ENCODE results near the gene RSBN1L. TPM values are rescaled to one million over a fixed set of nuclear protein-coding genes. Genes with fewer than 3 reads are reported as not detected.

The RSBN1L gene
- total RNA-seq, 1 donor from 2014 or later: 31.5 TPM

DNA sequence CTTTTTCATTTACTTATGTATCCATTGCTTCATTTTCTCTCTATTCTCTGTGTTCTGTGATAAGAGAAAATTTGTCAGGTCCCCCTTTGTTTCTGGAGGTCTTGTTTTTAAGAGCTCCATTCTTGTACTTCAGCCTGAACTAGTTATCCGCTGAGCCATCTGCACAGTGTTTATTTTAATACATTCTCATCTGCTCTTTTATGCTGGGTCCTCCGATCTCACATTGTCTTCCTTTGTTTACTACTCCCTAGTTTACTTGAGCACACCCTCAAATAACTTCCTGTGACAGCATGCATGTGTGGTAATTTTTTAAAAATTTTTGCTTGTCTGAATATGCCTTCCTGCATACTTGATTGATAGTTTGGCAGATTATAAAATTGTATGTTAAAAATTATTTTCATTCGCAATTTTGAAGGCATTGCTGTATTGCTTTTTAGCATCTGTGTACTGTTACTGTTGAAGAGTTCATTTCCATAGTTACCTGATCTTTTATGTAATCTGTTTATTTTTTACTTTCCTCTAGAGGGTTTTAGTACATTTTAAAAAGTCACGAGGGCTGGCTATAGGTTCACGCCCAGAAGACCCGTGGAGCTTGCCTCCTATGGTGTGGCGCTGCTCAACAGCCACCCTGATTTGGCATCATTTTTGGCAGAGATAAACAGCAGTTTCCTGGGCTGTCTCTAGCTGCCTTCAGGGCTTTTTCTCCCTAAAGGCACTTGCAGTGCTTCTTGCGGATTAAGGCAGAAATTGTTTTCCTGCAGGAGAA lies 31.9 kb downstream of the RSBN1L start:
- intact Hi-C loops (cut with micrococcal nuclease): no loop called here

DNA sequence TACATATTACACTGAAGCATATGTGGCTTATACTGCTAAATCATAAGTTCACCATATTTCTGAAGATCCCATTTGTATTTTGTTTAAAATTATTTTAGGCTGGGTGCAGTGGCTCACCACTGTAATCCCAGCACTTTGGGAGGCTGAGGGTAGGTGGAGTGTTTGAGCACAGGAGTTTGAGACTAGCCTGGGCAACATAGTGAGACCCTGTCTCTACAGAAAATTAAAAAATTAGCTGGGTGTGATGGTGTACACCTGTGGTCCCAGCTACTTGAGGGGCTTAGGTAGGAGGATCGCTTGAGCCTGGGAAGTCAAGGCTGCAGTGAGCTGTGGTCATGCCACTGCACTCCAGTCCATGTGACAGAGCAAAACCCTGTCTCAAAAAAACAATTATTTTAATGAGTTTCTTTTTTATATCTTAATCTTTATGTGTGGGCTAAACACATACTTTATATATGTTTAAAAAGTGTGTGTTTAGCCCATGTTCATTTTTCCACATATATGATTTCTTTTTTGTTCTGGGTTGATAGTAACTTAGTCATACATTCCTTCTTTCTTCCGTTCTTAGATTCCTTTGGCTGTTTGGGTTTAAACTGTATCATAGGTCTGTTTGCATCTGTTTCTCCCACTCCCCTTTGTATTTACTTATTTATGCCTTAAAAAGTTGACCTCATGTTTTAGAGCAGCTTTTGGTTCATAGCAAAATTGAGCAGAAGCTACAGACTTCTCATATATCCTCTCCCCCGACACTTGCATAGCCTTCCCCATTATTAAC lies 33.5 kb downstream of the RSBN1L start:
- intact Hi-C loops (cut with micrococcal nuclease): no loop called here

DNA sequence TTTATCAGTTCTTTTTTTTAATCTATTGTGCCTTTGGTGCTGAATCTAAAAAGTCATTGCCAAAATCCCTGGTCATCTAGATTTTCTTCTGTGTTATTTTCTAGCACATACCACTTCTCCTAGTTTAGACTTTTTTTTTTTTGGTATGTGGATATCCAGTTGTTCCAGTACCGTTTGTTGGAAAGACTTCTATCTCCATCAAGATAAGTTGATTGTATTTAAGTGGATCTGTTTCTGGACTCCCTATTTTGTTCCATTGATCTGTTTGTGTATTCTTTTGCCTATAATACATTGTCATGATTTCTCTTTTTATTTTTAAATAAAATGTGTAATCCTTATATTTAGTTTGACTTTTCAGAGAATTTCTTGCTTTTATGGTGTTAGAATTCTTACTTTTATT lies 35.5 kb downstream of the RSBN1L start:
- intact Hi-C loops (cut with micrococcal nuclease): no loop called here

GRCh38 chr7:77734659-77735421 lies 38.6 kb downstream of the RSBN1L start:
- intact Hi-C loops (cut with micrococcal nuclease): no loop called here

- intact Hi-C loops (cut with micrococcal nuclease): no loop called here
Measured at GRCh38 chr7:77735457-77735856, 39.2 kb downstream of the RSBN1L start.

DNA sequence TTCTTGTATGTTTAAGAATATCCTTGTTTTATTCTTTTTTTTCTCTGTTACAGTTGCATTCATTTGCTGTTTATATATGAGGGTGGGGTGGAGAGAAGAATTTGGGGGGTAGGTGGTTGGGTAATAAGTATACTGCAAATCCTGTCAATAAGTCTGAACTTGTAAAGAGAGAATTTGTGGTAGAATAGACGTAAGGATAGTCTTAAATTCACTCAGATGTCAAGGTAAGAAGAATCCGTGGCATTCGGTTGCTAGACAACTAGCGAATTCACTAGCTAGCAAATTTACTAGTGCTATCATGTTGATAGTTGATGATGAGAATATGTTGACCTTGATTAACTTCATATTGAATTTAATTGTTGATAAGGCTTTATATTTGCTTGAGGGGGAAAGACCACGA lies 40.7 kb downstream of the RSBN1L start:
- intact Hi-C loops (cut with micrococcal nuclease): no loop called here

GRCh38 chr7:77738382-77738781 lies 42.1 kb downstream of the RSBN1L start:
- intact Hi-C loops (cut with micrococcal nuclease): no loop called here

DNA sequence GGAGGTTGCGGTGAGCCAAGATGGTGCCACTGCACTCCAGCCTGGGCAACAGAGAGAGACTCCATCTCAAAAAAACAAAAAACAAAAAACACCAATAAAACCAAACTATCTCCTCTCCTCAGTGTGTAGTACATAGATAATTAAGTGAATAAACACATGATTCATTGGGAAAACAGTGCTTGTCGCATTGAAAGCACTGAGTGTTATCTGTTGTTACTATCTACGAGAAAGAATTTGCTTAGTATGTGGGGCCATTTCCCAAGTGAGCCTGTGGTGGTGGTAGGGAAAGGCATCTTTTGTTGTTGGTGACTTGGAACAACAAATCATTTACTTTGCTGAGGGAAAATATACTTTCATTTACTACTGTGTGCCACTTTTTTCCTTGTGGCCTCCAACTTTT lies 42.6 kb downstream of the RSBN1L start:
- intact Hi-C loops (cut with micrococcal nuclease): no loop called here

- intact Hi-C loops (cut with micrococcal nuclease): no loop called here
Measured at GRCh38 chr7:77740257-77740656, 44.0 kb downstream of the RSBN1L start.

DNA sequence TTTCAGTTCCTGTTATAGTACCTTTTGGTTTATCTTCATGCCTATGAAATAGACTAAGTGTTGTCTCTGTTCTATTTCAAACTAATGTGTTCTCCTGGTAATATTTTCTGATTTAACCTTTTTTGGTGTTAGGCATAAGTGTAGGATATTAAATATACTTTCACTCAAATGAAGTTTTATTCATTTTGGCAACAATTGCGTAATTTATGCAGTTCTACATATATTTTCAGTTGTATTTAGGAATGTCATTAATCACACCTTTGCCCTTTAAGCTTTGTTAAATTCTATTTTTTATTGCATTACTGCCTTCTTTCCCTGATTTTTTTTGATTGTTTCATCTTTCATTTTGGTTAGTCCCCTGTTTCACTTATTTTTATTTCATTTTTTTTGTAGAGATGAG lies 47.3 kb downstream of the RSBN1L start:
- intact Hi-C loops (cut with micrococcal nuclease): no loop called here

GRCh38 chr7:77745746-77746145 lies 49.5 kb downstream of the RSBN1L start:
- intact Hi-C loops (cut with micrococcal nuclease): no loop called here

GRCh38 chr7:77746164-77746823 lies 50.0 kb downstream of the RSBN1L start:
- intact Hi-C loops (cut with micrococcal nuclease): no loop called here

DNA sequence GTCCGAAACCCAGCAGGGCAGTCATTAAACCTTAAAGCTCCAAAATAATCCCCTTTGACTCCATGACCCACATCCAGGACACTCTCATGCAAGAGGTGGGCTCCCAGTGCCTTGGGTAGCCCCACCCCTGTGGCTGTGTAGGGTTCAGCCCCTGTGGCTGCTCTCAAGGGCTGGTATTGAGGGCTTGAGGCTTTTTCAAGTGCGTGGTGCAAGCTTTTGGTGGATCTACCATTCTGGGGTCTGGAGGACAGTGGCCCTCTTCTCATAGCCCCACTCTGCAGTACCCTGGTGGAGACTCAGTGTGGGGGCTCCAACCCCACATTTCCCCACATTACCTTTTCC lies 50.5 kb downstream of the RSBN1L start:
- intact Hi-C loops (cut with micrococcal nuclease): no loop called here

DNA sequence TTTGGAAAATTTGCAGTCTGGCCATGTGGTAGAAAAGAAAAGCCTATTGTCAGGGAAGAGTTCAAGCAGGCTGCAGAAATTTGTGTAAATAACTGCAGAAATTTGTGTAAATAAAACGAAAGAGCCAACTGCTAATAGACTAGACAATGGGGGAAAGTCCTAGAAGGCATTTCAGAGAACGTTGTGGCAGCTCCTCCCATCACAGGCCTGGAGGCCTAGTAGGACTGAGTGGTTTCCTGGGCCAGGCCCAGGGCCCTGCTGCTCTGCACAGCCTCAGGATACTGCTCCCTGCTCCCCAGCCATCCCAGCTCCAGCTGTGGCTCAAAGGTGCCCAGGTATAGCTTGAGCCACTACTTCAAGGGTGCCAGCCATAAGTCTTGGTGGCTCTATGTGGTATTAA lies 50.9 kb downstream of the RSBN1L start:
- intact Hi-C loops (cut with micrococcal nuclease): no loop called here

DNA sequence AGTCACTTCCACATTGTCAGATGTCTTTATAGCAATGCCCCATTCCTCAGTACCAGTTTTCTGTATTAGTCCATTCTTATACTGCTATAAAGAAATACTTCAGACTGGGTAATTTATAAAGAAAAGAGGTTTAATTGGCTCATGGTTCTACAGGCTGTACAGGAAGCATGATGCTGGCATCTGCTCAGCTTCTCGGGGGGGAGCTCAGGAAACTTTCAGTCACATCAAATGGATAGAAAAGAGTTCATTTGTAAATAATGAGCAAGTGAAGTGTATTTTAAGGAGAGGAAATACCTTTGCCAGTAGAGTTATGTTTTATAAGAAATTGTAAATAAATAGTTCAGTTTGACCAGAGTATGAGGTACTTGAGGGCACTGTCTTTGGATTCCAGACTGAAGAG lies 51.5 kb downstream of the RSBN1L start:
- intact Hi-C loops (cut with micrococcal nuclease): no loop called here

- intact Hi-C loops (cut with micrococcal nuclease): no loop called here
Measured at GRCh38 chr7:77752016-77752415, 55.8 kb downstream of the RSBN1L start.

- intact Hi-C loops (cut with micrococcal nuclease): no loop called here
Measured at GRCh38 chr7:77753173-77753572, 56.9 kb downstream of the RSBN1L start.

GRCh38 chr7:77757589-77757988 lies 61.3 kb downstream of the RSBN1L start:
- intact Hi-C loops (cut with micrococcal nuclease): loop anchor here (5.0 kb wide), 2 partner anchors 405 to 510 kb away; no protein-coding TSS in a partner anchor

- intact Hi-C loops (cut with micrococcal nuclease): loop anchor here (1.0 to 5.0 kb wide), 7 partner anchors 39 to 512 kb away; partner anchors contain the start of genes PHTF2, RSBN1L and TMEM60
Measured at GRCh38 chr7:77759294-77759889, 63.1 kb downstream of the RSBN1L start.

GRCh38 chr7:77760809-77761453 lies 64.7 kb downstream of the RSBN1L start:
- intact Hi-C loops (cut with micrococcal nuclease): no loop called here

DNA sequence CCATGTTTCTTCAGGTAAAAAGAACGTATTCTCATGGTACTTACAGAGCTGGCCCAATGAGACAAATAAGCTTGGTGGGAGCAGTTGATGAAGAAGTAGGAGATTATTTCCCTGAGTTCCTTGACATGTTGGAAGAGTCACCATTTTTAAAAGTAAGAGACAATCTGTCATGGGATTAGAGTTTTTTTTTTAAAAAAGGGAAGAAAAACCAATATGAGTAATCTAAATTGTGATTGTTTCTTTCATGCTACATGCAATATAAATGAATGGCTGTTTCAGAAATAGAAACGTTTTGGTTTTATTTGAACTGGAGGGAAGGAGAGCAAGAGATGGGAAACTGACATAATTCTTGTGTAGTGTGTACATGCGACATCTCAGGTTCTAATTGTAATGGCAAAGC lies 69.2 kb downstream of the RSBN1L start:
- intact Hi-C loops (cut with micrococcal nuclease): no loop called here

All from T-helper 1 cell treated with Interleukin-12 subunit alpha and Interleukin-12 subunit beta and Interleukin-4 antibody, amounts not matched to agents 30 ng/mL and 1 ng/mL, for 36 hours (primary cell).